HepG2 (cell line): ENCODE data around the gene VPS13D. TPM values are rescaled to one million over a fixed set of nuclear protein-coding genes. Genes with fewer than 3 reads are reported as not detected.

ENCODE experiments used
- BRD4 ChIP-seq: sonication (generic); formaldehyde crosslinking; IDR thresholded peaks from 2 replicates; pipeline ENCODE4 v1.4.0; 2020; ENCODE audit warnings: missing genetic modification reagents
- CEBPG ChIP-seq: IDR thresholded peaks from 2 replicates; pipeline ENCODE4 v1.6.1; 2016
- DR1 ChIP-seq: sonication (generic); formaldehyde crosslinking; IDR thresholded peaks from 2 replicates; pipeline ENCODE4 v1.8.0; 2021; ENCODE audit warnings: mild to moderate bottlenecking, missing genetic modification reagents, inconsistent platforms
- EP300 ChIP-seq, 3 experiments: sonication (generic) in 1 of 3; formaldehyde crosslinking in 1 of 3; IDR thresholded peaks; 2 replicates each; pipeline versions ENCODE4 v1.5.1 to v1.6.1; 2011 to 2020; ENCODE audit warnings: low read depth in 2 of 3, low read length in 2 of 3, borderline replicate concordance in 1 of 3, improper control_type of control experiment in 1 of 3, mild to moderate bottlenecking in 1 of 3, missing genetic modification reagents in 1 of 3, moderate library complexity in 1 of 3
- GTF2F1 ChIP-seq: fragments of 150-350 bp; IDR thresholded peaks from 2 replicates; pipeline ENCODE4 v1.6.1; 2014; ENCODE audit warnings: low read length
- HNF4G ChIP-seq, 2 experiments: sonication (generic) in 1 of 2; formaldehyde crosslinking in 1 of 2; IDR thresholded peaks; 2 replicates each; pipeline versions ENCODE4 v1.4.0 to v1.6.1; 2011 to 2020; ENCODE audit warnings: borderline replicate concordance in 2 of 2, low read depth in 2 of 2, mild to moderate bottlenecking in 2 of 2, low read length in 1 of 2, missing genetic modification reagents in 1 of 2, moderate library complexity in 1 of 2
- IRX3 ChIP-seq: sonication (generic); formaldehyde crosslinking; IDR thresholded peaks from 2 replicates; pipeline ENCODE4 v1.8.1; 2023; ENCODE audit warnings: mild to moderate bottlenecking, low read depth, missing genetic modification reagents, borderline replicate concordance
- KDM6A ChIP-seq: IDR thresholded peaks from 2 replicates; pipeline ENCODE4 v1.6.1; 2016; ENCODE audit warnings: low read depth
- NR2C2 ChIP-seq: sonication (generic); formaldehyde crosslinking; IDR thresholded peaks from 2 replicates; pipeline ENCODE4 v1.4.0; 2020; ENCODE audit warnings: missing genetic modification reagents, mild to moderate bottlenecking, moderate library complexity, borderline replicate concordance
- REXO4 ChIP-seq: sonication (generic); formaldehyde crosslinking; IDR thresholded peaks from 2 replicates; pipeline ENCODE4 v1.8.0; 2022; ENCODE audit warnings: missing genetic modification reagents, mild to moderate bottlenecking, borderline replicate concordance
- TCF12 ChIP-seq, 2 experiments: fragments of 450-650 bp in 1 of 2; sonication (generic) in 1 of 2; formaldehyde crosslinking in 1 of 2; IDR thresholded peaks; 2 replicates each; pipeline versions ENCODE4 v1.6.1 to v1.8.0; 2017 to 2022; ENCODE audit warnings: antibody characterized with exemption in 1 of 2, mild to moderate bottlenecking in 1 of 2, missing genetic modification reagents in 1 of 2, moderate library complexity in 1 of 2
- ZNF24 ChIP-seq: fragments of 450-650 bp; IDR thresholded peaks from 2 replicates; pipeline ENCODE4 v1.6.1; 2017; ENCODE audit warnings: antibody characterized with exemption, mild to moderate bottlenecking
- ZNF276 ChIP-seq: sonication (generic); formaldehyde crosslinking; IDR thresholded peaks from 2 replicates; pipeline ENCODE4 v1.4.0; 2020; ENCODE audit warnings: mild to moderate bottlenecking, low read depth, missing genetic modification reagents
- ZNF567 ChIP-seq: sonication (generic); formaldehyde crosslinking; IDR thresholded peaks from 2 replicates; pipeline ENCODE4 v1.8.1; 2023; ENCODE audit warnings: mild to moderate bottlenecking, missing genetic modification reagents, borderline replicate concordance
- ZNF619 ChIP-seq: sonication (generic); formaldehyde crosslinking; IDR thresholded peaks from 2 replicates; pipeline ENCODE4 v1.4.0; 2020; ENCODE audit warnings: mild to moderate bottlenecking, missing genetic modification reagents
- ZNF740 ChIP-seq: sonication (generic); formaldehyde crosslinking; IDR thresholded peaks from 2 replicates; pipeline ENCODE4 v1.4.0; 2020; ENCODE audit warnings: missing genetic modification reagents
- ZNF770 ChIP-seq: sonication (generic); formaldehyde crosslinking; IDR thresholded peaks from 2 replicates; pipeline ENCODE4 v1.5.0; 2020; ENCODE audit warnings: mild to moderate bottlenecking, missing genetic modification reagents
- ZNF781 ChIP-seq: sonication (generic); formaldehyde crosslinking; IDR thresholded peaks from 2 replicates; pipeline ENCODE4 v1.5.1; 2020; ENCODE audit warnings: borderline replicate concordance, mild to moderate bottlenecking, missing genetic modification reagents; ENCODE audit errors: not compliant biosample characterization
- polyA plus RNA-seq, 8 experiments: library from polyadenylated mRNA; depleted of rRNA in 3 of 8; stranded (reverse) in 7 of 8; unstranded in 1 of 8; fragments of >200 nt; fragmentation: Illumina TruSeq in 4 of 8; extraction: Trizol in 4 of 8; gene quantifications; 2 replicates each; pipeline versions ENCODE4 v1.2.1 to v1.2.3, GENCODE V29; 2011 to 2016; ENCODE audit warnings: low read depth in 4 of 8, missing spikeins in 1 of 8, mixed read lengths in 1 of 8; ENCODE audit not compliant: insufficient read depth in 1 of 8
- total RNA-seq, 5 experiments: library from RNA; depleted of rRNA; stranded (reverse); fragments of >200 nt; fragmentation: Illumina TruSeq; extraction: Trizol; gene quantifications; 2 replicates each; pipeline ENCODE4 v1.2.3, GENCODE V29; 2016; ENCODE audit warnings: low read depth in 1 of 5
- TF ChIP-seq, protein P1 (sequence below): sonication (generic); formaldehyde crosslinking; IDR thresholded peaks from 2 replicates; pipeline ENCODE4; 2020; ENCODE audit warnings: missing genetic modification reagents, mild to moderate bottlenecking, borderline replicate concordance

VPS13D gene
- total and polyA plus RNA-seq, 2 of the 13 experiments (the other 11 are each of a cell fraction or from before 2014, with no cell fraction given): 8.6 to 13.9 TPM

- TF ChIP-seq KDM6A (CRISPR knock-in tag) (peak; percentile 80), BRD4 (CRISPR knock-in tag) (peak; percentile 37; the same call in 1 of the 2 replicates), EP300 (IDR thresholded peaks at IDR 0.05; ENCODE audit: low read depth in 2 of 2, low read length in 2 of 2) (peak; percentile 86 to 95), EP300 (CRISPR knock-in tag; IDR thresholded peaks at IDR 0.05; ENCODE audit: borderline replicate concordance) (peak; percentile 79), ZNF24 (no peak), ZNF781 (peak; percentile 74), DR1 (CRISPR knock-in tag) (no peak; the same call in 1 of the 2 replicates), HNF4G (IDR thresholded peaks at IDR 0.05; ENCODE audit: borderline replicate concordance, low read depth, low read length) (peak; percentile 96), HNF4G (CRISPR knock-in tag; IDR thresholded peaks at IDR 0.05; ENCODE audit: borderline replicate concordance, low read depth) (peak; percentile 96), REXO4 (CRISPR knock-in tag) (no peak), ZNF276 (CRISPR knock-in tag) (no peak), ZNF740 (peak; percentile 45; the same call in 1 of the 2 replicates), ZNF567 (CRISPR knock-in tag) (no peak), TCF12 (IDR thresholded peaks at IDR 0.05) (no peak), TCF12 (CRISPR knock-in tag; IDR thresholded peaks at IDR 0.05) (peak; percentile 91; the same call in 1 of the 2 replicates), CEBPG (CRISPR knock-in tag) (peak; percentile 95), ZNF770 (CRISPR knock-in tag) (peak; percentile 89), NR2C2 (peak; percentile 84), ZNF619 (CRISPR knock-in tag) (0 out of 2 replicates have a peak, but pooled peaks have one; percentile 23), GTF2F1 (peak; percentile 37; the same call in 1 of the 2 replicates), IRX3 (CRISPR knock-in tag) (0 out of 2 replicates have a peak, but pooled peaks have one; percentile 33)
- TF ChIP-seq, protein P1, sequence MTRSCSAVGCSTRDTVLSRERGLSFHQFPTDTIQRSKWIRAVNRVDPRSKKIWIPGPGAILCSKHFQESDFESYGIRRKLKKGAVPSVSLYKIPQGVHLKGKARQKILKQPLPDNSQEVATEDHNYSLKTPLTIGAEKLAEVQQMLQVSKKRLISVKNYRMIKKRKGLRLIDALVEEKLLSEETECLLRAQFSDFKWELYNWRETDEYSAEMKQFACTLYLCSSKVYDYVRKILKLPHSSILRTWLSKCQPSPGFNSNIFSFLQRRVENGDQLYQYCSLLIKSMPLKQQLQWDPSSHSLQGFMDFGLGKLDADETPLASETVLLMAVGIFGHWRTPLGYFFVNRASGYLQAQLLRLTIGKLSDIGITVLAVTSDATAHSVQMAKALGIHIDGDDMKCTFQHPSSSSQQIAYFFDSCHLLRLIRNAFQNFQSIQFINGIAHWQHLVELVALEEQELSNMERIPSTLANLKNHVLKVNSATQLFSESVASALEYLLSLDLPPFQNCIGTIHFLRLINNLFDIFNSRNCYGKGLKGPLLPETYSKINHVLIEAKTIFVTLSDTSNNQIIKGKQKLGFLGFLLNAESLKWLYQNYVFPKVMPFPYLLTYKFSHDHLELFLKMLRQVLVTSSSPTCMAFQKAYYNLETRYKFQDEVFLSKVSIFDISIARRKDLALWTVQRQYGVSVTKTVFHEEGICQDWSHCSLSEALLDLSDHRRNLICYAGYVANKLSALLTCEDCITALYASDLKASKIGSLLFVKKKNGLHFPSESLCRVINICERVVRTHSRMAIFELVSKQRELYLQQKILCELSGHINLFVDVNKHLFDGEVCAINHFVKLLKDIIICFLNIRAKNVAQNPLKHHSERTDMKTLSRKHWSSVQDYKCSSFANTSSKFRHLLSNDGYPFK (CRISPR knock-in tag): no peak
Observed at GRCh38 chr1:12525311-12526181, 295.7 kb downstream of the VPS13D start (continued).
